ENCODE results near the gene TRIM73.
"Not testable (repeated sequence)": the region's sequence is repeated elsewhere in the genome, so short reads cannot be mapped to it uniquely, and the experiment has no call there.

Gene TRIM73

GRCh38 chr7:75415829-75416373, 20.5 kb downstream of the TRIM73 start:
- DNase-seq, result not testable (repeated sequence)

DNA sequence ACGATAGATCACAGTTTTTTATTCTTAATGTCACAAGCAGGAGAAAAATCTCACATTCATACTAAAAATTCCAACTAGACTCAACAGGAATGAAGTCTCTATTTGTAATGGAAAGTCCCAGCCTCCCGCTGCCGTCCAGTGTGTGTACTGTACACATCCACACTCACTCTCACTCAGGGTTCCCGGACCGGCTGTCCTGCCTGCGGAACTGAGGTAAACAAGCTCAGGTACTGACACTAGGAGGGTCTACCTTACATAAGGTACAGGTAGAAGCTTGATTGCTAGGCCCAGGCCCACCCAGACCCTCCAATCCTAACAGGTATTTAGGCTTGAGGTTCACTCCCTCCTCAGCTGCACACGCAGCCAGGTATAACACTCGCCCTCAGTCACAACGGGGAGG, 21.4 kb downstream of the TRIM73 start:
- DNase-seq, result not testable (repeated sequence)

GRCh38 chr7:75418292-75418858, 22.9 kb downstream of the TRIM73 start:
- DNase-seq, result not testable (repeated sequence)

DNA sequence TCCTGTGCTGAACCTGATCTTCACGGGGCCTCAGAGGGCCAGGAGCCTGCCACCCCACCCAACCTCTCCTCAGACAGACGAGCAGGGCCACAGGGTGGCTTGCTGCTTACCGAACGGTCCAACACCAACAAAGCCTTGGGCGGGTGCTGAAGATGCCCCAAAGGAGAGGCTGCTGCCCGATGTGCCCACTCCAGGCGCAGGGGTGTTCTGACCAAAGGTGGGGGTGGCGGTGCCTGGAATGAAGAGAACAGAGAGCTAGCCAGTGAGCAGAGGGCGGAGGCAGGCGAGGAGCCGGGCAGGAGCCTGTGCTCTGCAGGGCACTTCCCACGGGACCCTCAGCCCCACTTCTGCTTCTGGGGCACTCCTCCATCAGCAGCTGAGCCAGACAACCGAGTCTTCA, 23.8 kb downstream of the TRIM73 start:
- DNase-seq, result not testable (repeated sequence)

GRCh38 chr7:75419693-75420092, 24.3 kb downstream of the TRIM73 start:
- DNase-seq, result not testable (repeated sequence)

GRCh38 chr7:75420152-75420551, 24.7 kb downstream of the TRIM73 start:
- not testable (repeated sequence) for DNase-seq

- not testable (repeated sequence) for DNase-seq
These were observed 26.6 kb downstream of the TRIM73 start for GRCh38 chr7:75421798-75422710.

DNA sequence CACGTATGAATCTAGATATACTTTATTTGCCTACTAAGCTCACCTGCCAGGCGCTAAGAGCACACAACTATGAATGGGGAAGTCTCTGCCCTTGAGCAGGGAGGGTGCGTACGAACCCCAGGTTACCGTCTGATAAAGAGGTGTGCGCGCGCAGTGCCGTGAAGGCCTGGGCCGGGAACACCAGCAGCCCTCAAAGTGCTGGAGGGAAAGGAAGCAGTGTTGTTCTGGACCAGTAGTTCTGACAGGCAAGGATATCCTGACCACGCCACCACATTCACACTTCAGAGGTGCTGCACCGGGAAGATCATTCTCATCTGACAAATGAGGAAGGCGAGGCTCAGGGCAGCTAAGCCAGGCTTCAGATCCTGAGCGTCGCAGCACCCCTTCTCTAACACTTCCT, 28.1 kb downstream of the TRIM73 start:
- not testable (repeated sequence) for DNase-seq

- DNase-seq, result not testable (repeated sequence)
These were observed 43.6 kb downstream of the TRIM73 start for GRCh38 chr7:75439000-75439399.

DNA sequence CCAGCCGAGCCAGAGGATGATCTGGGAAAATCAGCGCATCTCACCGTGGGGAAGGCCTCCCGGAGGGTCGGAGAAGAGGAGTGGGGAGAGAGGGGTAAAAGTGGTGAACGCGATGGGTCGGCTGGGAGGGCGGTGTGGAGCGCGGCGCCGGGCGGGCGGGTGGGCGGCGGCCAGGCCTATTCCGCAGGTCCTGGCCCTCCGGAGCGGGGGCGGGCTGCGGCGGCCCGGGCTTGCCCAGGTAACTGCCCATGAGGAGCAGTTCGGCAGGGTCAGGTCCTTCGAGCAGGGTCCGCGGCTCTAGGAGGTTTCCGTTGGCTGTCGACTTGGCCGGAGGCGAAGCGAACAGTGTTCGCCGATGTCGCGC, 46.7 kb downstream of the TRIM73 start:
- not testable (repeated sequence) for DNase-seq

DNA sequence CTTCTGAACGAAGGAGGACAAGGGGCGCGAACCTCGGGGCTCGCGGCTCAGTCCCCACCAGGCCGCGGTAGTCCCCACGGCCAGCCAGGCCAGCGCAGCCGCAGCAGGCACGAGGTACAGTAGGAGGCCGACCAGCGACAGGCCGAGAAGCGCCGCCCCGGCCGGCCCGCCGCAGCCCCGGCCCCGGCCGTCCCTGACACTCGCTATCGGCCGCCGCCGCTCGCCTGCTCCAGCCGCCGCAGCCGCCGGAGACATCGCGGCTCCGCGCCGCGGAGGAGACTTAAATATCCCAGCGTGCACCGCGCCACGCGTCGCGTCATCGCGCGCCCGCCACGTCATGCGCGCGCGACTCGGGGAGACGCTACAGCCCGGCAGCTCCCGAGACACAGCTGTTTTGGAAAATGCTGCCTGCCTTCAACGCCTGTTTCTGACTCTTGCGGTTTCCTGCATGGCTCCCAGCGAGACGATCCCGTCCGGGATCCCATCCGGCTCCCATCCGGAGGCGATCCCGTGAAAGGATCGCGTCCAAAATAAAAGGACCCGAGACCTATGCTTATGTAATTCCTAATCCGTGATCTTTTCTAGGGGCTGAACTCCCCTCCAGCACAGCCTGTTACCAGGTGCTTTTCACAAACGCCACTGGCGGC, 47.2 kb downstream of the TRIM73 start:
- DNase-seq, result not testable (repeated sequence)

DNA sequence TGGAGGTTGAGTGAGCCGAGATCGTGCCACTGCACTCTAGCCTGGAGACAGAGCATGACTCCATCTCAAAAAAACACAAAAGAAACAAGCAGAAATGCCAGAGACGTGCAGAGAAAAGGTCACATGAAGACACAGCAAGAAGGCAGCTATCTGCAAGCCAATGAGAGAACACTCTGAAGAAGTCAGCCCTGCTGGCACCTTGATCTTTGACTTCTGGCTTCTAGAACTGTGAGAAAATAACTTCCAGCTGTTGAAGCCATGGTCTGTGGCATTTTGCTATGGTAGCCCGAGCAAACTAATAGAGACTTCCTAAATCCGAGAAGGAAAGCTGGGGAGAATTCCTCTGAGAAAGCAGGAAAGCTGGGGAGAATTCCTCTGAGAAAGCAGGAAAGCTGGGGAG, 54.5 kb downstream of the TRIM73 start:
- not testable (repeated sequence) for DNase-seq

DNA sequence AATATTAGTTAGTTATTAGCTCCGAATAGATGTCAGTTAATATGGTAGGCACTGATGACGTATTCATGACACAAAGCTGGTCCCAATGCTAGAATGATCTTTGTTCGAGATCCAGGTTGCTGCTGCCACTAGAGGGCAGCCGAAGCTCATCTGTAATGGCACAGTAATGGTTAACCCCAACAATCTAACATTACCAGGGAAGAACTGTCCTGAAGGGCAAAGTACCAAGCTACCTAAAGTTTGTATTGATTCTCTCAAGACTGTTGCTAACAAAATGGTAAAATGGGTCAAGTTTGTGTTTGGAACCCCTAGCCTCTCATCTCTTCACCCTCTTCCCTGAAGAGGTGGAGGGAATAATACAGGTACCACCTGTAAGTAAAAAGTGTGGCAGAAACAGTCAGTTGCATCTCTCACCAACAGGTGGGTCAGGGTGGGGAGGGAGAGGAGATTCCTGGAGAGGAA, 57.1 kb downstream of the TRIM73 start:
- not testable (repeated sequence) for DNase-seq
